SK-N-SH (cell line): ENCODE measurements around the gene IL13RA1.

Source experiments
- CHD2 ChIP-seq: fragments of 150-350 bp; IDR thresholded peaks from 2 replicates; pipeline ENCODE4 v1.6.1; 2018; ENCODE audit warnings: low read length; ENCODE audit not compliant: partially characterized antibody
- ELF1 ChIP-seq: IDR thresholded peaks from 2 replicates; pipeline ENCODE4 v1.4.0; 2012
- GATA2 ChIP-seq: sonication (generic); formaldehyde crosslinking; IDR thresholded peaks from 2 replicates; pipeline ENCODE4 v1.5.0; 2020; ENCODE audit warnings: mild to moderate bottlenecking, missing genetic modification reagents
- NRF1 ChIP-seq: IDR thresholded peaks from 2 replicates; pipeline ENCODE4 v1.6.1; 2012; ENCODE audit warnings: low read depth, mild to moderate bottlenecking, low read length
- POLR2AphosphoS5 ChIP-seq: IDR thresholded peaks from 2 replicates; pipeline ENCODE4 v1.6.1; 2012; ENCODE audit warnings: low read depth, low read length
- RXRA ChIP-seq: IDR thresholded peaks from 2 replicates; pipeline ENCODE4 v1.4.0; 2012; ENCODE audit warnings: low read depth, mild to moderate bottlenecking, borderline replicate concordance
- SIN3A ChIP-seq: IDR thresholded peaks from 2 replicates; pipeline ENCODE4 v1.6.1; 2012; ENCODE audit warnings: low read depth, mild to moderate bottlenecking, low read length, moderate library complexity, borderline replicate concordance
- TAF1 ChIP-seq: IDR thresholded peaks from 2 replicates; pipeline ENCODE4 v1.6.1; 2012; ENCODE audit warnings: low read depth, mild to moderate bottlenecking, low read length, moderate library complexity, borderline replicate concordance
- TF ChIP-seq, protein P1 (sequence below): IDR thresholded peaks from 2 replicates; pipeline ENCODE4 v1.6.1; 2012; ENCODE audit warnings: mild to moderate bottlenecking, low read depth, low read length, moderate library complexity
- TF ChIP-seq, protein P2 (sequence below): fragments of 200-600 bp; sonication (generic); IDR thresholded peaks from 2 replicates; pipeline ENCODE4 v1.6.1; 2017; ENCODE audit warnings: antibody characterized with exemption, mild to moderate bottlenecking, moderate library complexity
- TF ChIP-seq, protein P3 (sequence below): fragments of 150-350 bp; IDR thresholded peaks from 2 replicates; pipeline ENCODE4 v1.6.1; 2017; ENCODE audit warnings: antibody characterized with exemption, low read length, low read depth, borderline replicate concordance

DNA sequence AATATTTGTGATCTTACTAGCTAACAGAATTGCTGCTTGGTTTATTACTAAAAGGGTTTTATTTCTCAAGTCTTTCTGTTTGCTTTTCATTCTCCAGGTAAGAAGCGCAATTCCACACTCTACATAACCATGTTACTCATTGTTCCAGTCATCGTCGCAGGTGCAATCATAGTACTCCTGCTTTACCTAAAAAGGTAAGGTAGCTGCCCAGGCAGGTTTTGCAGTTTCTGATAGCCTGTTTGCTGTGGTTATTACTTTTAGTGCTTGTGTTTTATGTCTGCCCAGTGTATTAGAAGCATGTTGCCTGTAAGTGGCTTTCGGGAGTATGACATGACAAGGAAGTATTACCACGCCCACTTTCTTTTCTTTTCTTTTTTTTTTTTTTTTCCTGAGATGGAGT lies 46.4 kb downstream of the IL13RA1 start:
- TF ChIP-seq CHD2 (no peak), ELF1 (no peak), RXRA (no peak), TAF1 (no peak), NRF1 (no peak), POLR2AphosphoS5 (no peak), GATA2 (CRISPR knock-in tag) (no peak), SIN3A (no peak)
- TF ChIP-seq, protein P1, sequence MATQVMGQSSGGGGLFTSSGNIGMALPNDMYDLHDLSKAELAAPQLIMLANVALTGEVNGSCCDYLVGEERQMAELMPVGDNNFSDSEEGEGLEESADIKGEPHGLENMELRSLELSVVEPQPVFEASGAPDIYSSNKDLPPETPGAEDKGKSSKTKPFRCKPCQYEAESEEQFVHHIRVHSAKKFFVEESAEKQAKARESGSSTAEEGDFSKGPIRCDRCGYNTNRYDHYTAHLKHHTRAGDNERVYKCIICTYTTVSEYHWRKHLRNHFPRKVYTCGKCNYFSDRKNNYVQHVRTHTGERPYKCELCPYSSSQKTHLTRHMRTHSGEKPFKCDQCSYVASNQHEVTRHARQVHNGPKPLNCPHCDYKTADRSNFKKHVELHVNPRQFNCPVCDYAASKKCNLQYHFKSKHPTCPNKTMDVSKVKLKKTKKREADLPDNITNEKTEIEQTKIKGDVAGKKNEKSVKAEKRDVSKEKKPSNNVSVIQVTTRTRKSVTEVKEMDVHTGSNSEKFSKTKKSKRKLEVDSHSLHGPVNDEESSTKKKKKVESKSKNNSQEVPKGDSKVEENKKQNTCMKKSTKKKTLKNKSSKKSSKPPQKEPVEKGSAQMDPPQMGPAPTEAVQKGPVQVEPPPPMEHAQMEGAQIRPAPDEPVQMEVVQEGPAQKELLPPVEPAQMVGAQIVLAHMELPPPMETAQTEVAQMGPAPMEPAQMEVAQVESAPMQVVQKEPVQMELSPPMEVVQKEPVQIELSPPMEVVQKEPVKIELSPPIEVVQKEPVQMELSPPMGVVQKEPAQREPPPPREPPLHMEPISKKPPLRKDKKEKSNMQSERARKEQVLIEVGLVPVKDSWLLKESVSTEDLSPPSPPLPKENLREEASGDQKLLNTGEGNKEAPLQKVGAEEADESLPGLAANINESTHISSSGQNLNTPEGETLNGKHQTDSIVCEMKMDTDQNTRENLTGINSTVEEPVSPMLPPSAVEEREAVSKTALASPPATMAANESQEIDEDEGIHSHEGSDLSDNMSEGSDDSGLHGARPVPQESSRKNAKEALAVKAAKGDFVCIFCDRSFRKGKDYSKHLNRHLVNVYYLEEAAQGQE, result no peak
- TF ChIP-seq, protein P2, sequence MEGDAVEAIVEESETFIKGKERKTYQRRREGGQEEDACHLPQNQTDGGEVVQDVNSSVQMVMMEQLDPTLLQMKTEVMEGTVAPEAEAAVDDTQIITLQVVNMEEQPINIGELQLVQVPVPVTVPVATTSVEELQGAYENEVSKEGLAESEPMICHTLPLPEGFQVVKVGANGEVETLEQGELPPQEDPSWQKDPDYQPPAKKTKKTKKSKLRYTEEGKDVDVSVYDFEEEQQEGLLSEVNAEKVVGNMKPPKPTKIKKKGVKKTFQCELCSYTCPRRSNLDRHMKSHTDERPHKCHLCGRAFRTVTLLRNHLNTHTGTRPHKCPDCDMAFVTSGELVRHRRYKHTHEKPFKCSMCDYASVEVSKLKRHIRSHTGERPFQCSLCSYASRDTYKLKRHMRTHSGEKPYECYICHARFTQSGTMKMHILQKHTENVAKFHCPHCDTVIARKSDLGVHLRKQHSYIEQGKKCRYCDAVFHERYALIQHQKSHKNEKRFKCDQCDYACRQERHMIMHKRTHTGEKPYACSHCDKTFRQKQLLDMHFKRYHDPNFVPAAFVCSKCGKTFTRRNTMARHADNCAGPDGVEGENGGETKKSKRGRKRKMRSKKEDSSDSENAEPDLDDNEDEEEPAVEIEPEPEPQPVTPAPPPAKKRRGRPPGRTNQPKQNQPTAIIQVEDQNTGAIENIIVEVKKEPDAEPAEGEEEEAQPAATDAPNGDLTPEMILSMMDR, result no peak
- TF ChIP-seq, protein P3, sequence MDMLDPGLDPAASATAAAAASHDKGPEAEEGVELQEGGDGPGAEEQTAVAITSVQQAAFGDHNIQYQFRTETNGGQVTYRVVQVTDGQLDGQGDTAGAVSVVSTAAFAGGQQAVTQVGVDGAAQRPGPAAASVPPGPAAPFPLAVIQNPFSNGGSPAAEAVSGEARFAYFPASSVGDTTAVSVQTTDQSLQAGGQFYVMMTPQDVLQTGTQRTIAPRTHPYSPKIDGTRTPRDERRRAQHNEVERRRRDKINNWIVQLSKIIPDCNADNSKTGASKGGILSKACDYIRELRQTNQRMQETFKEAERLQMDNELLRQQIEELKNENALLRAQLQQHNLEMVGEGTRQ, result no peak
